Measurements from ENCODE around the gene MYOG.

Gene MYOG

GRCh38 chr1:203069030-203069747, 16.6 kb downstream of the MYOG start:
- DNase-seq = no peak

GRCh38 chr1:203066965-203067364, 18.8 kb downstream of the MYOG start:
- DNase-seq = no peak

DNA sequence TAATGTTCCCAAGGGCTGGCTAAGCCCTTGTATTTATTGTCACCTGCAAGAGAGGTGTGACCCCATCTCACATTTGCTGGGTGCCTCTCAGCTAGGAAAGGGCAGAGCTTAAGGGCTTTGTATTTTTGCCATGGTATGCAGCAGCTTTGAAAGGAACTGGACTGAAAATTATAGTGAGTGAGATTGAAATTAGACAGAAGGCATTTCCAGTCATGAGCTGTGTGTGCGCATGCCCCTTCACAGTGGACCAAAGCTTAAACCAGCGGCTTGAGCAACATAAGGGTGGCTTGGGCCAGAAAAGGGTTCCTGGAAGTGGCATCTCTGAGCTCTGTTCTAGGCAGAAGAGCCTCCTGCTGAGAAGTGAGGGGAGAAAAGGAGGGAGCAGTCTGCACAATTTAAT, 19.8 kb downstream of the MYOG start:
- DNase-seq = no peak

GRCh38 chr1:203065191-203065590, 20.6 kb downstream of the MYOG start:
- DNase-seq = no peak

GRCh38 chr1:203063287-203063686, 22.5 kb downstream of the MYOG start:
- no peak for DNase-seq

DNA sequence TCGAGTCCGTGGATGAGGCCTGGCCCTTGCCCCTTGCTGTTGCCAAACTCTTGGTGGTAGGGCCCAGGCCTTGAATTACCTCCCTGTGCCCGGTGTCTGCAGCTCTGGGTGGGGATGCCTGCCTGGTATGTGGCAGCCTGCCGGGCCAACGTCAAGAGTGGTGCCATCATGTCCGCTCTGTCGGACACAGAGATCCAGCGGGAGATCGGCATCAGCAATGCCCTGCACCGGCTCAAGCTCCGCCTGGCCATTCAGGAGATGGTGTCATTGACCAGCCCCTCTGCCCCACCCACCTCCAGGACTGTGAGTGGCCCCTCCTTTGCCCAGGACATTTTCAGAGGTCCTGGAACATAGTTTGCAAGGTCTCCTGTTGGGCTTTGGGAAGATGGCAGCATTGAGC, 25.7 kb downstream of the MYOG start:
- no peak for DNase-seq

DNA sequence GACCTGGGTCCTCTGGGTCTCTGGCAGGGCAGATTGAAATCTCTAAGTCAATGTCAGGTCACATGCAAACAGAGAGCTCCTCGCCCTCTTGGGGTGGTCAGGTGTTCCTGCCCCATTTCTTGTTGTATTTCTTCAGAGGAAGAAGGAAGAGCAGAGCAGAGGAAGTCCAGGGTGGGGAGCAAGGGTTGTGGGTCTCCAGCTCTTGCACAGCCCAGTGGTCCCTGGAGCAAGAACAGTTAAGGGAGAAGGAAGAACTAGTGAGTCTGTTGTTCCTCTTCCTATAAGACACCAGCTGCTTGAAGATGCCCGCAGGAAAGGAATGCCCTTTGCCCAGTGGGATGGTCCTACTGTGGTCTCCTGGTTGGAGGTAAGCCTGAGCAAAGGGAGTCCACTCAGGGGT, 26.3 kb downstream of the MYOG start:
- DNase-seq = no peak

- no peak for DNase-seq
Observed at GRCh38 chr1:203058676-203058935, 27.2 kb downstream of the MYOG start.

DNA sequence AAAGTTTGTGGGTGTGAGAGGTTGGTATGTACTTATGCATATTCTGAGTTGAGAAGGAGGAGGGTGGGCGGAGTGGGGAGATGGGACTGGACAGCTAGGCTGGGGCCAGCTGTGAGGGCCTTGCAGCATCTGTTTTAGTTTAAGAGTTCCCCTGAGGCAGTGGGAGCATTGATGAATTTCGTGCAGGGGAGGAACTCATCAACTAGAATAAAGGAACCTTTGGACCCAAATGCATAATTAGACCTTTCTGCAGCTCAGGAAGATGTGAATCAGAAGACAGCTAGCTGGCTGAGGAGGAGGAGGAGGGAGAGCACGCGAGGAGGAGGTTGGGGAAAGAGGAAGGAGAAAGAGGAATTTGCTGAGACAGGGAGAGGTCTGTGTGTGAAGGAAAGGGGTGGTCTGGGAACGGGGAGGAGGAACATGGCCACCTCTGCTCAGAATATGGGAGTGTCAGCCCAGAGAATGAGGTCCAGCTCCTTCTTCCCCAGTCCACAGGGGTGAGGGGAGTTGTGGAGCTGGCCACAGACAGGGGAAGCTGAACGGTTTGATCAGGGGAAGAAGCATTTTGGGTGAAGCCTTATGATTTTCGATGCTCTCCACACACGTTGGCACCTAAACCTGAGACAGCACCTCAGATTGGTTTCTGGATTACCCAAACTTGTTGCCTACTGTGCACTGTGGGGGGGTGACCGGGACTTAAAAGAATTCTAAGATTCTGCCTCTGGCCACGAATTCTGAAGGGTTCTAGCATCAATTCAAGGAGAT, 27.7 kb downstream of the MYOG start:
- DNase-seq = no peak

- DNase-seq = no peak
Observed at GRCh38 chr1:203056516-203056915, 29.3 kb downstream of the MYOG start.

DNA sequence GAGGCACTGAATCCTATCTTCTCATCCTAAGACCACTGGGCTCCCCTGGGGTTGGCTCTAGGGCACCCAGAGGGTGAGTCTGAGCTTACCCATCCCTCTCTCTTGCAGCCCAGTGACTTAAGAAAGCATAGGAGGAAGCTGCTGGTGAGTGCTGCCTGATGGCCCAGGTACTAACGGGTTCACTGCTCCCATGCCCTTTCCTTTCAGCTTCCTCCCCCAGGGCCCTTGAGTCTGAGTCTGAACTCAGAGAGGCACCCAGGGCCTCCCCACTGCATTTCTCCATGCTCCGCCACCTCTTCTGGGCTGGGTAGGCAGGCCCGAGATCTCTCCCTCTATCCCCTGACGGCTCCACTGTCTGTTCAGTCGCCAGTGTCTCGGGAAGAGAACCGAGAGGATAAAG, 29.8 kb downstream of the MYOG start:
- DNase-seq = no peak

DNA sequence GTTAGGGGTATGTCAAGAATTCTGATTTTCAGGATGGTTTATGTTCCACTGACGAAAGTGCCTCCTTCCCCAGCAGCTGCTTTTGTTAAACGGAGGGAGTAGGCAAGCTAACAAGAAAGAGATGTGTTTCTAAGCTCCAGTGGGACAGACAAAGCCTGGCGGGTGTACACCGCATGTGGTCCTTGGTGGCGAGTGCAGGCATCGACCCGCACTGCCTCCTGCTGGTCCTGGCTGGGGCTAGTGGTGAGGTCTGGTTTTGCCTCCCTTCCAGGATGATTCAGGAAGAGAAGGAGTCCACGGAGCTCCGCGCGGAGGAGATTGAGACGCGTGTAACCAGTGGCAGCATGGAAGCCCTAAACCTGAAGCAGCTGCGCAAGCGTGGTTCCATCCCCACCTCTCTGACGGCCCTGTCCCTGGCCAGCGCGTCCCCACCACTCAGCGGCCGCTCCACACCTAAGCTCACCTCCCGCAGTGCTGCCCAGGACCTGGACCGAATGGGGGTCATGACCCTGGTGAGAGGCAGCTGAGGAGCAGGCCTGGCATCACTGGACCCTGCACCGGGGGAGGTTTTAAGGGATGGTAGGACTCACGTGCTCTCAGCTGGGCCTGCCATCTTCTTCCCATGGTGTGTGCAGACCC, 30.5 kb downstream of the MYOG start:
- DNase-seq = no peak

- DNase-seq = no peak
Observed at GRCh38 chr1:203054642-203055041, 31.2 kb downstream of the MYOG start.

- no peak for DNase-seq
Observed at GRCh38 chr1:203054184-203054583, 31.6 kb downstream of the MYOG start.

GRCh38 chr1:203052601-203053000, 33.2 kb downstream of the MYOG start:
- DNase-seq = no peak

DNA sequence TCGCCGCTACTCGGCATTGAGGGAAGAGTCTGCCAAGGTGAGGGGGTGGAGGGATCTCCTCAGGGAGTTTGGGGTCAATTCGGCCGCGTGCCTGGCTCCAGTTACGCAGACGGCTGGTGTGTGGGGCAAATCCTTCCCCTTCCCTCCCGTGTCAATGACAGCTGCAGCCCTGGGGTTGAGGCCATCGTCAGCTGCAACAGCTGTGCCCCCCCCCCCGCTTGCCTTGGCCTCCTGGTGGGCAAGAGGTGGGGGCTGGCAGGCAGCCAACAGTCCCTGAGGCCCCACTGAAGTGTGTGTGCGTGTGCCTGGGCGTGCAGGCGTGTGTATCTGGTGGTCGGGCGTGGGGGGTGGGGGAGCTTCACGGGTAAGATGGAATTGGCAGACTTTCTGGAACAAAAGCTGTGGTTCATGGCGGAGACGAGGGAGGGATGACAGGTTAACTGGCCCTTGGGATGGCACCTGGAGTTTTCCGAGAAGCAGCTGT, 33.9 kb downstream of the MYOG start:
- DNase-seq = no peak

DNA sequence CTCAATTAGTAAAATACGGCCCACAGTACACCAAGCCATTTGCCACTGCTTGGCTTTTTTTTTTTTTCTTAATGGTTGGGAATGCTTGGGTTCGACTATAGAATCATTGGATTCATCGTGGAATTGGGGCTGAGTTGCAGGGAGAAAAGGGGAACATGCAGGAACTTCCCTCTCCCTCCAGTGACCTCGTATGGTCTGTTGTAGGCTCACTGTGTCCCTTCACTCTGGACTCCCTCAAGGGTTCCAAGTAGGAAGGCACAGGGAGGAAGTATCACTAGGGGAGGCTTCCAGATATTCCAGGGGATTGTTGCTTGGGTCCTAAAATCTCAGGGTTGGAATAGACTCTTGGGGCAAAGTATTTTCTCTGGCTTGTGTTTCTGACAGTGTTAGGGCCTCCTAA, 35.0 kb downstream of the MYOG start:
- DNase-seq = no peak

DNA sequence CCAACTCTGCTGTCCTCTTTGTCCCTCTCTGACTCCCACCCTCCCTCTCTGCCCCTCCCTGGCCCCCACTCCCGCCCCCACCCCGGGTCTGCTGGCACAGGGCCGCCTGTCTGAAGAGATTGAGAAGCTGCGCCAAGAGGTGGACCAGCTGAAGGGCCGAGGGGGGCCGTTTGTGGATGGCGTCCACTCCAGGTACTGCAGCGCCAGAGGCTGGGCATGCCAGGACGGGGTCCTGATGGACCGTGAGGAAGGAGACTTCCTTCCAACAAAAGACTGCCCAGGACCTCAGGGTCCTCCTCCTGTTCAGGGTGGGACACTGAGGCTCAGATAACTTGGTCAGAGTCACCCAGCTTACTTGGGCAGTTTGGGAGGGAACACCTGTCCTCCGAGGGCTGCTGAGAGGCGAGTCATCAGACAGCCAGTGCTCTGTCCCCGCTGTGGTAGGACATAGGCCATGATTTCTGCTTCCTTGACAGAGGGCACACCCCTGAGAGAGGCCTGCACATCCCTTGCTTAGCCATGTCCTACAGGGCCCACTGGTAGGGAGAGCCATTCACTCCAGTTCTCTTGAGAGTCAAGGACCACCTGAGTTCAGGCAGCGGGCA, 36.1 kb downstream of the MYOG start:
- no peak for DNase-seq

DNA sequence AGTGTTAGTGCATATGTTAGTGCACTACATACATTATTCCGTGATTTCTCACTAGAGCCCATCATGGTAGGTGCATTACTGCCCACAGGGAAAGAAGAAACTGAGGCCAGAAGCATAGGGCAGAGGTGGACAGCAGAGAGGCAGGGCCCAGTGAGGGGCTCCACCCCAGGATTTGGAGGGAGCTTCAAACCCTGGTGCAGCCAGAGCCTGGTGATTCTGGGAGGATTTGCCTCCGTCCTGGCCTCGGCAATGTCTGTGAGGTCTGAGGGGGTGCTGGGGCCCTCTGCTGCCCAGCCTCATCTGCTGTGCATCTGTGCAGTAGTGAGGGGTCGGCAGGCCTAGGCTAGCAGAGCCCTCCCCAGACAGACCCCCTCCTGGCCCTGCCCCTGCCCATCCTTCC, 36.7 kb downstream of the MYOG start:
- no peak for DNase-seq

DNA sequence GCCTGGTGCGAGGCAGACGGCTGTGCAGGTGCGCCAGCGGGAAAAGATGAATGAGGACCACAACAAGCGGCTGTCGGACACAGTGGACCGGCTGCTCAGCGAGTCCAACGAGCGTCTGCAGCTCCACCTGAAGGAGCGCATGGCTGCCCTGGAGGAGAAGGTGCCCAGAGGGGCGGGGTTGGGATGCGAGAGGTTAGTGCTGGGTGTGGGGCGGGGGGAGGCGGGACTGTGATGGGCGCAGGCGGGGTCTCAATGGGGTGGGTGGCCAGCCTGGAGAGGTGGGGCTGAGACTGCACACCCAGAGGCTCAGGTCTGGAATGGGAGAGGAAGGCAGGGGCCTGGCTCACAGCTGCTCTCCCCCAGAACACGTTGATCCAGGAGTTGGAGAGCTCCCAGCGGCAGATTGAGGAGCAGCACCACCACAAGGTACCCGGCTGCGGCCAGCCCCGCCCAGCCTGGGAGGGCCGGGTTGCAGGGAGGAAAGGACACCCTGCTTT, 37.2 kb downstream of the MYOG start:
- no peak for DNase-seq

GRCh38 chr1:203048086-203048485, 37.7 kb downstream of the MYOG start:
- DNase-seq = no peak

- no peak for DNase-seq
Observed at GRCh38 chr1:203046984-203047630, 38.7 kb downstream of the MYOG start.

All from hematopoietic multipotent progenitor cell treated with erythropoietin and hydrocortisone succinate and interleukin-3 and kit ligand, for 8 days (in vitro differentiated cells).